HEK293T (cell line): Measurements from ENCODE around the gene LUC7L.

ENCODE experiments used
- CTCF ChIA-PET: fragments of 350-600 bp; formaldehyde crosslinking; extraction: SDS; loops from one replicate; lab custom pipeline; 2021; ENCODE audit warnings: antibody characterized with exemption, inconsistent platforms; lab: Yijun Ruan, JAX
- POLR2A ChIA-PET: fragments of 350-600 bp; formaldehyde crosslinking; extraction: SDS; loops from one replicate; lab custom pipeline; 2020; ENCODE audit warnings: antibody characterized with exemption, inconsistent platforms; lab: Yijun Ruan, JAX
- DNase-seq: peaks from one replicate; pipeline ENCODE4 v3.0.0; 2012; ENCODE audit warnings: mixed read lengths; ENCODE audit errors: extremely low spot score
- ARNT ChIP-seq: fragments of 450-650 bp; IDR thresholded peaks from 2 replicates; pipeline ENCODE4 v1.6.1; 2017; ENCODE audit warnings: mild to moderate bottlenecking
- BHLHE40 ChIP-seq: fragments of 450-650 bp; IDR thresholded peaks from 2 replicates; pipeline ENCODE4 v1.6.1; 2016; ENCODE audit warnings: mild to moderate bottlenecking, moderate library complexity, borderline replicate concordance
- ELF4 ChIP-seq: fragments of 450-650 bp; IDR thresholded peaks from 2 replicates; pipeline ENCODE4 v1.6.1; 2017; ENCODE audit warnings: antibody characterized with exemption
- FOXA1 ChIP-seq: fragments of 450-650 bp; IDR thresholded peaks from 2 replicates; pipeline ENCODE4 v1.6.1; 2016; ENCODE audit warnings: mild to moderate bottlenecking
- FOXK2 ChIP-seq: fragments of 450-650 bp; IDR thresholded peaks from 2 replicates; pipeline ENCODE4 v1.6.1; 2016; ENCODE audit warnings: mild to moderate bottlenecking
- FOXM1 ChIP-seq: fragments of 450-650 bp; IDR thresholded peaks from 2 replicates; pipeline ENCODE4 v1.6.1; 2017; ENCODE audit warnings: mild to moderate bottlenecking, borderline replicate concordance
- HDGF ChIP-seq: fragments of 450-650 bp; IDR thresholded peaks from 2 replicates; pipeline ENCODE4 v1.6.1; 2017; ENCODE audit warnings: antibody characterized with exemption, borderline replicate concordance
- L3MBTL2 ChIP-seq: fragments of 450-650 bp; conservative IDR thresholded peaks from 2 replicates; pipeline ENCODE4 v1.6.1; 2016; ENCODE audit warnings: mild to moderate bottlenecking
- LEF1 ChIP-seq: fragments of 450-650 bp; IDR thresholded peaks from 2 replicates; pipeline ENCODE4 v1.6.1; 2017; ENCODE audit warnings: mild to moderate bottlenecking, borderline replicate concordance
- NFRKB ChIP-seq: fragments of 450-650 bp; IDR thresholded peaks from 2 replicates; pipeline ENCODE4 v1.6.1; 2016; ENCODE audit warnings: mild to moderate bottlenecking, moderate library complexity
- SP1 ChIP-seq: fragments of 450-650 bp; IDR thresholded peaks from 2 replicates; pipeline ENCODE4 v1.6.1; 2017
- SUZ12 ChIP-seq: fragments of 450-650 bp; IDR thresholded peaks from 2 replicates; pipeline ENCODE4 v1.6.1; 2016; ENCODE audit warnings: mild to moderate bottlenecking
- TARDBP ChIP-seq: fragments of 450-650 bp; IDR thresholded peaks from 2 replicates; pipeline ENCODE4 v1.6.1; 2016
- ZNF384 ChIP-seq: fragments of 450-650 bp; IDR thresholded peaks from 2 replicates; pipeline ENCODE4 v1.6.1; 2016
- TF ChIP-seq, protein P1 (sequence below): fragments of 450-650 bp; IDR thresholded peaks from 2 replicates; pipeline ENCODE4 v1.6.1; 2016

Gene LUC7L

GRCh38 chr16:144797-145252 is 84.4 kb downstream of the LUC7L start:
- ChIA-PET POLR2A (no interaction called here), CTCF (no interaction called here)
- DNase-seq: no peak
- TF ChIP-seq, protein P1, sequence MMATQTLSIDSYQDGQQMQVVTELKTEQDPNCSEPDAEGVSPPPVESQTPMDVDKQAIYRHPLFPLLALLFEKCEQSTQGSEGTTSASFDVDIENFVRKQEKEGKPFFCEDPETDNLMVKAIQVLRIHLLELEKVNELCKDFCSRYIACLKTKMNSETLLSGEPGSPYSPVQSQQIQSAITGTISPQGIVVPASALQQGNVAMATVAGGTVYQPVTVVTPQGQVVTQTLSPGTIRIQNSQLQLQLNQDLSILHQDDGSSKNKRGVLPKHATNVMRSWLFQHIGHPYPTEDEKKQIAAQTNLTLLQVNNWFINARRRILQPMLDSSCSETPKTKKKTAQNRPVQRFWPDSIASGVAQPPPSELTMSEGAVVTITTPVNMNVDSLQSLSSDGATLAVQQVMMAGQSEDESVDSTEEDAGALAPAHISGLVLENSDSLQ: no peak

- POLR2A ChIA-PET: no interaction called here
- CTCF ChIA-PET: interaction anchor here (1.0 to 1.4 kb wide), 2 partner anchors 19 to 36 kb away, joined by 3 to 5 read pairs; no protein-coding TSS in a partner anchor
- DNase-seq: no peak
- TF ChIP-seq BHLHE40: no peak
- TF ChIP-seq, protein P1: no peak
- TF ChIP-seq HDGF: no peak
- no peak for TF ChIP-seq ZNF384
- TF ChIP-seq TARDBP: no peak
- TF ChIP-seq NFRKB: no peak
- no peak for TF ChIP-seq ARNT
Measured at GRCh38 chr16:143456-143855, 85.8 kb downstream of the LUC7L start.

DNA sequence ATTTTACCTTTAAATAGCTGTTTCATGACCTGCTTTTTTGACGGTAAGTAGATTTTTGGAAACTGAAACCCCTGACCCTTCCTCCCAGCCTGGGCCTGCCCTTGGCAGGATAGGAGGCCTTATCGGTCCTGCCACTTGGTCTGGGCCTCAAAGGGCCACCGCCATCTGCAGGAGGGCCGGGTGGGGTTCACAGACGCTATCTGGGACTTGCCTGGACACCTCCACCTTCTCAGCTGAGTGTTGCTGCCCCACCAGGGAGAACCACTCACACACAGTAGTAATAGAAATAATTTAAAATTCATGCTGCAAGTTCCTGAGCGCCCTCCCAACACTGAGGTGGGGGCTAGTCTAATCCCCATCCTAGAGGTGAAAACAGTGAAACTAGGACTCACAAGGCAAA is 86.2 kb downstream of the LUC7L start:
- ChIA-PET POLR2A (no interaction called here), CTCF (interaction anchor here (1.0 to 1.4 kb wide), 2 partner anchors 18 to 36 kb away, joined by 3 to 5 read pairs; no protein-coding TSS in a partner anchor)
- DNase-seq: no peak
- no peak for TF ChIP-seq FOXA1
- TF ChIP-seq SP1: no peak
- no peak for TF ChIP-seq BHLHE40
- no peak for TF ChIP-seq ZNF384
- no peak for TF ChIP-seq LEF1
- no peak for TF ChIP-seq ARNT
- TF ChIP-seq SUZ12: no peak

DNA sequence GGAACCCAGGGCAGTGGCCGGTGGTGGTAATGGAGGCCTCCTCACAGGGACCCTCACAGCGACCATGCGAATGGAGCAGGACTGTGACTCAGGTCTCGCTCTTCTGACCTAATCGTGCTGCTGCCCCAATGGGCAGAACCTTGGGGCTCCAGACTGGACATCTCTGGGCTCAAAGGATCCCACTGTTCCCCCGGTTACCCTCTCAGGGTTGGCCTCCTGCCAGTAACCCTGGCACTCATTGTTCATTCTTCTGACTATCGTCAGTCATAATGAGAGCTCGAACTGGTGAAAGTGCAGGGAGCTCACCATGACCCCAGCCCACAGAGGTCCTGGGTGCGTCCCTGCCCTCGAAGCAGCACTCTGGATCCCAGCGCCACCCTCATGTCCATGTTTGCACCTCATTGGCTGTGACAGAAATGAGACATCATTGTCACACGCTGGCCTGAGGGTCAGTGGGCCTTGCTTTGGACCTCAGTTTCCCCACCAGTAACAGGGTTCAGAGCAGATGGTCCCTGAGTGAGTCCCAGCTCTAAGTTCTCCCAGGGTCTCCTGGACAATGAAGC is 86.8 kb downstream of the LUC7L start:
- TF ChIP-seq HDGF: no peak
- TF ChIP-seq, protein P1: no peak
- DNase-seq: no peak
- ChIA-PET CTCF (interaction anchor here (1.4 kb wide), 1 partner anchor 35 kb away, joined by 3 read pairs; no protein-coding TSS in a partner anchor), POLR2A (no interaction called here)

GRCh38 chr16:140175-140857 is 88.9 kb downstream of the LUC7L start:
- POLR2A ChIA-PET: interaction anchor here (0.5 to 1.7 kb wide), 3 partner anchors 9 to 87 kb away, joined by 3 read pairs; no protein-coding TSS in a partner anchor
- TF ChIP-seq BHLHE40 (no peak), ELF4 (no peak), FOXA1 (no peak), SUZ12 (no peak), ARNT (no peak), FOXM1 (no peak), ZNF384 (no peak), HDGF (no peak), FOXK2 (no peak), L3MBTL2 (no peak), SP1 (no peak)
- TF ChIP-seq, protein P1: no peak
- CTCF ChIA-PET: no interaction called here
- DNase-seq: no peak
